IMR-90 (cell line): ENCODE results near the gene DISC1. TPM values are rescaled to one million over a fixed set of nuclear protein-coding genes. Genes with fewer than 3 reads are reported as not detected.
A peak's percentile ranks its signal among the peaks of the same experiment; 100 is the strongest.

ENCODE experiments used
- ATAC-seq: fragments of 200-7000 bp; cut with Tn5 transposase; 2 replicates; pipeline ENCODE4 v1.9.1; 2020; ENCODE audit warnings: low read depth, mild to moderate bottlenecking, moderate library complexity
- BruUV-seq: library from RNA; stranded (reverse); fragments of 400-500 nt; replicated peaks from 2 replicates; lab custom pipeline; 2021; lab: Mats Ljungman, UMichigan
- CTCF ChIA-PET: fragments of 300-600 bp; formaldehyde crosslinking; extraction: SDS; loops from one replicate; lab custom pipeline; 2021; ENCODE audit warnings: antibody characterized with exemption; lab: Yijun Ruan, JAX
- POLR2A ChIA-PET: fragments of 300-600 bp; sonication (Branson Sonifier 250); formaldehyde crosslinking; loops from one replicate; lab custom pipeline; 2022; ENCODE audit warnings: antibody characterized with exemption; ENCODE audit not compliant: unreplicated experiment; lab: Charles Lee
- DNase-seq: peaks from one replicate; pipeline ENCODE4 v3.0.0; 2013
- H2AFZ ChIP-seq: replicated peaks from 2 replicates; pipeline ENCODE3; 2013; ENCODE audit warnings: low read length, mild to moderate bottlenecking; ENCODE audit not compliant: poor library complexity
- H2AK5ac ChIP-seq: 2 replicates; pipeline ENCODE4 v1.6.1; 2013; ENCODE audit warnings: low read depth, low read length, inconsistent platforms
- H2AK9ac ChIP-seq: replicated peaks from 2 replicates; pipeline ENCODE3; 2013; ENCODE audit warnings: mild to moderate bottlenecking, low read depth, low read length, moderate library complexity; ENCODE audit not compliant: poor library complexity
- H2BK120ac ChIP-seq: 2 replicates; pipeline ENCODE4 v1.6.1; 2013; ENCODE audit warnings: low read depth, low read length, inconsistent platforms
- H2BK15ac ChIP-seq: 3 replicates; pipeline ENCODE4 v1.6.1; 2013; ENCODE audit warnings: low read depth, low read length, inconsistent platforms
- H2BK20ac ChIP-seq: 2 replicates; pipeline ENCODE4 v1.6.1; 2013; ENCODE audit warnings: low read depth, mild to moderate bottlenecking, inconsistent platforms, low read length, moderate library complexity
- H2BK5ac ChIP-seq: 2 replicates; pipeline ENCODE4 v1.6.1; 2013; ENCODE audit warnings: mild to moderate bottlenecking, low read depth, low read length, inconsistent platforms; ENCODE audit not compliant: poor library complexity, severe bottlenecking
- H3K14ac ChIP-seq: replicated peaks from 2 replicates; pipeline ENCODE4 v1.6.1; 2013; ENCODE audit warnings: low read depth, low read length, inconsistent platforms
- H3K18ac ChIP-seq: 2 replicates; pipeline ENCODE4 v1.6.1; 2013; ENCODE audit warnings: low read depth, low read length, control low read depth
- H3K23ac ChIP-seq: 2 replicates; pipeline ENCODE4 v1.6.1; 2013; ENCODE audit warnings: low read depth, low read length, inconsistent platforms
- H3K27ac ChIP-seq: 2 replicates; pipeline ENCODE4 v1.5.1; 2013; ENCODE audit warnings: mild to moderate bottlenecking, control low read depth, low read length; ENCODE audit not compliant: insufficient read depth
- H3K27me3 ChIP-seq: 2 replicates; pipeline ENCODE4 v1.6.1; 2013; ENCODE audit warnings: low read length; ENCODE audit not compliant: control insufficient read depth, insufficient read depth
- H3K36me3 ChIP-seq: 2 replicates; pipeline ENCODE4 v1.6.1; 2013; ENCODE audit warnings: low read length, mixed read lengths; ENCODE audit not compliant: control insufficient read depth, insufficient read depth
- H3K4ac ChIP-seq: 2 replicates; pipeline ENCODE4 v1.6.1; 2013; ENCODE audit warnings: low read depth, low read length, inconsistent platforms
- H3K4me1 ChIP-seq: 2 replicates; pipeline ENCODE4 v1.6.1; 2013; ENCODE audit warnings: low read length, mixed read lengths; ENCODE audit not compliant: control insufficient read depth, insufficient read depth
- H3K4me2 ChIP-seq: 2 replicates; pipeline ENCODE4 v1.6.1; 2013; ENCODE audit warnings: low read depth, mild to moderate bottlenecking, control low read depth, low read length, moderate library complexity
- H3K4me3 ChIP-seq: 2 replicates; pipeline ENCODE4 v1.5.1; 2013; ENCODE audit warnings: low read depth, mild to moderate bottlenecking, control low read depth, low read length, moderate library complexity; ENCODE audit not compliant: insufficient read depth
- H3K56ac ChIP-seq: 2 replicates; pipeline ENCODE4 v1.6.1; 2013; ENCODE audit warnings: low read length, inconsistent platforms; ENCODE audit not compliant: insufficient read depth; ENCODE audit errors: extremely low read depth
- H3K79me1 ChIP-seq, 2 experiments: 2 replicates each; pipeline ENCODE4 v1.6.1; 2013; ENCODE audit warnings: low read length in 2 of 2, inconsistent platforms in 1 of 2, low read depth in 1 of 2
- H3K9ac ChIP-seq: 2 replicates; pipeline ENCODE4 v1.6.1; 2013; ENCODE audit warnings: low read depth, low read length, control low read depth
- H3K9me1 ChIP-seq: 2 replicates; pipeline ENCODE4 v1.6.1; 2013; ENCODE audit warnings: low read length, inconsistent platforms; ENCODE audit not compliant: insufficient read depth
- H3K9me3 ChIP-seq: 2 replicates; pipeline ENCODE4 v1.6.1; 2013; ENCODE audit warnings: low read length; ENCODE audit not compliant: control insufficient read depth, insufficient read depth
- H4K20me1 ChIP-seq: 2 replicates; pipeline ENCODE4 v1.6.1; 2013; ENCODE audit warnings: low read length, inconsistent platforms; ENCODE audit not compliant: insufficient read depth
- H4K5ac ChIP-seq: 2 replicates; pipeline ENCODE4 v1.6.1; 2013; ENCODE audit warnings: mild to moderate bottlenecking, low read depth, low read length, control low read depth
- H4K8ac ChIP-seq, 2 experiments: 2 replicates each; pipeline ENCODE4 v1.6.1; 2013; ENCODE audit warnings: low read depth in 2 of 2, low read length in 2 of 2, control low read depth in 1 of 2, inconsistent platforms in 1 of 2
- H4K91ac ChIP-seq: 2 replicates; pipeline ENCODE4 v1.6.1; 2013; ENCODE audit warnings: low read depth, low read length, inconsistent platforms; ENCODE audit not compliant: insufficient read depth
- FOS ChIP-seq: fragments of 150-350 bp; IDR thresholded peaks from 2 replicates; pipeline ENCODE4 v1.6.1; 2016; ENCODE audit warnings: low read depth, low read length
- MAZ ChIP-seq: IDR thresholded peaks from 2 replicates; pipeline ENCODE4 v1.6.1; 2012; ENCODE audit warnings: low read depth, mild to moderate bottlenecking, low read length, improper control_type of control experiment, moderate library complexity, borderline replicate concordance
- POLR2A ChIP-seq: IDR thresholded peaks from 2 replicates; pipeline ENCODE4 v1.6.1; 2012; ENCODE audit warnings: mild to moderate bottlenecking, low read depth, low read length
- RAD21 ChIP-seq: IDR thresholded peaks from 2 replicates; pipeline ENCODE4 v1.6.1; 2012; ENCODE audit warnings: low read length, improper control_type of control experiment
- WGBS, 2 experiments: methylation state at CpG; one replicate each; pipeline versions ENCODE4 v1.1.5 to v1.1.7; 2013; ENCODE audit warnings: missing lambda C conversion rate in 2 of 2; ENCODE audit not compliant: insufficient read length in 1 of 2; ENCODE audit errors: extremely low coverage in 2 of 2; 5-methylcytosine and 5-hydroxymethylcytosine counted together
- dilution Hi-C: fragments of 300-500 bp; cut with HindIII; formaldehyde crosslinking; loops from one replicate; pipeline ENCODE4 v1.14.3; 2018; ENCODE audit warnings: low sequenced_read_pairs; ENCODE audit not compliant: unreplicated experiment
- in situ Hi-C: fragments of 300-500 bp; cut with MboI; formaldehyde crosslinking; loops from 3 replicates; pipeline ENCODE4 v1.14.3; 2019; ENCODE audit warnings: low sequenced_read_pairs, inconsistent platforms, mixed read lengths
- intact Hi-C: fragments of 100-400 bp; cut with micrococcal nuclease; formaldehyde crosslinking; loops from 2 replicates; pipeline ENCODE4 v1.10.0; 2022
- polyA plus RNA-seq, 3 experiments: library from polyadenylated mRNA; depleted of rRNA; stranded (reverse); fragments of >200 nt; gene quantifications; 2 replicates each; pipeline ENCODE4 v1.2.3, GENCODE V29; 2012; ENCODE audit warnings: low replicate concordance in 1 of 3
- total RNA-seq: library from RNA; depleted of rRNA; stranded (reverse); fragments of >200 nt; gene quantifications from 2 replicates; pipeline ENCODE4 v1.2.3, GENCODE V29; 2012
- TF ChIP-seq, protein P1 (sequence below): fragments of 150-350 bp; IDR thresholded peaks from 2 replicates; pipeline ENCODE4 v1.6.1; 2016; ENCODE audit warnings: low read depth, mild to moderate bottlenecking, low read length, moderate library complexity, borderline replicate concordance

DISC1 gene
- total and polyA plus RNA-seq, 2 of the 4 experiments (the other 2 are of a cell fraction): 2.2 to 7.0 TPM

DNA sequence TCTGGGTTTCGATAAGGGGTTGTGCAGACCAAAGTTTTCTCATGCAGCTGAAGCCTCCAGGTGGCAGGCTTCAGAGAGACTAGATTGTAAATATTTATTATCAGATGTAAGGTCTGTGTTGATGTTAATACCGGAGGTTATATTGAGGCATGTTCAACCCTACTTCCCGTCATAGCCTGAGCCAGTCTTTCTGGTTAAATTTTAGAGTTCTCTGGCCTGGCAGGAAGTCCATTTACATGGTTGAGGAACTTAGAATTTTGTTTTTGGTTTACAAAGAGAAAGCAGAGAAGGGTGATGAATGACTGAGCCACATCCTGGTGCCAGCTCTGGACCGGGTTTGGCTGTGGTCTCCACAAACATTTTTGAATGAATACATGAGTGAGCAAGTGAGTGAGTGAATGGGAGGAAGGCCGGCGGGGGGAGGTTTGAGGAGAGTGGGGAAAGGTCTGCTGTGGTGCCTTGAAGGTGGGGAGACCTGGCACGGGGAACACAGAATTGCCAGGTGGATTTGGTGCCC is 218.5 kb downstream of the DISC1 start:
- dilution Hi-C loops: no loop called here
- BruUV-seq: no TSS peak
- peak overlapping the region; percentile 87 for H4K91ac ChIP-seq
- H3K23ac ChIP-seq: peak overlapping the region; percentile 32; the same call in 1 of the 2 replicates
- ChIA-PET POLR2A (no interaction called here), CTCF (interaction anchor here (0.7 to 1.2 kb wide), 2 partner anchors 9 to 12 kb away, joined by 3 to 11 read pairs; no protein-coding TSS in a partner anchor)
- peak overlapping the region; percentile 61 for H2BK20ac ChIP-seq
- H3K4me1 ChIP-seq: peaks cover 11% of the 10 kb centered on the region
- peaks cover 19% of the 10 kb centered on the region for H3K9me1 ChIP-seq
- peaks cover 0 to 6% of the 10 kb centered on the region in 2 experiments; a peak in 1 of 4 replicates for H3K79me1 ChIP-seq
- H2BK5ac ChIP-seq: peak overlapping the region; percentile 9
- H2AFZ ChIP-seq: peak overlapping the region; percentile 23
- no peak overlapping the region for H3K4me3 ChIP-seq
- H2AK9ac ChIP-seq: peak overlapping the region; percentile 31
- H2BK15ac ChIP-seq: peak overlapping the region; percentile 93; the same call in 2 of the 3 replicates
- H4K8ac ChIP-seq: peak overlapping the region; percentile 37 to 39; a peak in 3 of 4 replicates
- no peak for TF ChIP-seq RAD21
- TF ChIP-seq POLR2A: no peak
- TF ChIP-seq FOS: no peak
- TF ChIP-seq, protein P1, sequence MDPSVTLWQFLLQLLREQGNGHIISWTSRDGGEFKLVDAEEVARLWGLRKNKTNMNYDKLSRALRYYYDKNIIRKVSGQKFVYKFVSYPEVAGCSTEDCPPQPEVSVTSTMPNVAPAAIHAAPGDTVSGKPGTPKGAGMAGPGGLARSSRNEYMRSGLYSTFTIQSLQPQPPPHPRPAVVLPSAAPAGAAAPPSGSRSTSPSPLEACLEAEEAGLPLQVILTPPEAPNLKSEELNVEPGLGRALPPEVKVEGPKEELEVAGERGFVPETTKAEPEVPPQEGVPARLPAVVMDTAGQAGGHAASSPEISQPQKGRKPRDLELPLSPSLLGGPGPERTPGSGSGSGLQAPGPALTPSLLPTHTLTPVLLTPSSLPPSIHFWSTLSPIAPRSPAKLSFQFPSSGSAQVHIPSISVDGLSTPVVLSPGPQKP: no peak
- no peak for TF ChIP-seq MAZ
- 0 out of 2 replicates have a peak overlapping the region, but pooled peaks have one; percentile 16 for H3K56ac ChIP-seq
- H4K20me1 ChIP-seq: no peaks in the 10 kb centered on the region
- H3K4me2 ChIP-seq: peak overlapping the region; percentile 4; the same call in 1 of the 2 replicates
- peak overlapping the region; percentile 53 for H3K14ac ChIP-seq
- H3K18ac ChIP-seq: peak overlapping the region; percentile 56
- H3K9me3 ChIP-seq: no peaks in the 10 kb centered on the region
- intact Hi-C loops: no loop called here
- no peaks in the 10 kb centered on the region for H3K27me3 ChIP-seq
- H4K5ac ChIP-seq: peak overlapping the region; percentile 1; the same call in 1 of the 2 replicates
- peak overlapping the region; percentile 78 for H2BK120ac ChIP-seq
- peak overlapping the region; percentile 88 for H3K4ac ChIP-seq
- H3K36me3 ChIP-seq: no peaks in the 10 kb centered on the region
- ATAC-seq: peak; percentile 81
- 0 out of 2 replicates have a peak overlapping the region, but pooled peaks have one; percentile 97 for H2AK5ac ChIP-seq
- no peak overlapping the region for H3K9ac ChIP-seq
- DNase-seq: peak; percentile 61
- peak overlapping the region; percentile 54 for H3K27ac ChIP-seq
- in situ Hi-C loops: no loop called here
- WGBS, 2 experiments: 0% methylated on average over 1 of the region's 7 CpGs; no CpG with 5 or more reads in 1 of the 2 experiments
